Cardiac muscle cell (in vitro differentiated cells and primary cell): ENCODE results near the gene EMP1. TPM values are rescaled to one million over a fixed set of nuclear protein-coding genes. Genes with fewer than 3 reads are reported as not detected.
A peak's percentile ranks its signal among the peaks of the same experiment; 100 is the strongest.

ENCODE experiments used
- DNase-seq, 2 donors: peaks; one replicate each; pipeline versions ENCODE4 v3.0.0 to v3.0.0-alpha.2; 2010 to 2017; ENCODE audit warnings: low read depth in 1 of 2, low spot score in 1 of 2
- H3K27ac ChIP-seq: fragments of 200-600 bp; sonication (generic); 2 replicates; pipeline ENCODE4 v1.5.1; 2016
- H3K27me3 ChIP-seq: fragments of 200-600 bp; sonication (generic); 2 replicates; pipeline ENCODE4 v1.6.0; 2016; ENCODE audit warnings: control low read depth
- H3K36me3 ChIP-seq: fragments of 200-600 bp; sonication (generic); 2 replicates; pipeline ENCODE4 v1.5.1; 2016; ENCODE audit warnings: control low read depth
- H3K4me1 ChIP-seq: fragments of 200-600 bp; sonication (generic); 2 replicates; pipeline ENCODE4 v1.8.1; 2017; ENCODE audit warnings: low read depth, mild to moderate bottlenecking, mixed run types
- H3K4me3 ChIP-seq: fragments of 200-600 bp; sonication (generic); 2 replicates; pipeline ENCODE4 v1.5.1; 2016; ENCODE audit warnings: mild to moderate bottlenecking
- H3K9me3 ChIP-seq: fragments of 200-600 bp; sonication (generic); 2 replicates; pipeline ENCODE4 v1.5.1; 2017; ENCODE audit warnings: low read depth, mild to moderate bottlenecking, control low read depth
- CTCF ChIP-seq: IDR thresholded peaks from 2 replicates; pipeline ENCODE4 v1.5.1; 2012; ENCODE audit warnings: low read depth, mild to moderate bottlenecking, low read length
- polyA plus RNA-seq: library from polyadenylated mRNA; unstranded; fragments of >200 nt; fragmentation: Nextera tagmentation; extraction: Ambion mirVana; gene quantifications from 2 replicates; pipeline ENCODE4 v1.2.1, GENCODE V29; 2016
- total RNA-seq: library from RNA; depleted of rRNA; stranded (reverse); fragments of >200 nt; gene quantifications from 2 replicates; pipeline ENCODE4 v1.2.3, GENCODE V29; 2016

EMP1 gene
- total RNA-seq (0.30 and 1.7 TPM in 2 replicates), polyA plus RNA-seq (0.11 and 1.7 TPM in 2 replicates)

- H3K4me3 ChIP-seq = no peak within 1 kb of the TSS
- DNase-seq = peak in 1 of 2 donors; percentile 99
- no peaks in the 10 kb centered on the region for H3K36me3 ChIP-seq
- no peaks in the 10 kb centered on the region for H3K4me1 ChIP-seq
- no peaks in the 10 kb centered on the region for H3K27me3 ChIP-seq
- H3K27ac ChIP-seq = no peak within 1 kb of the TSS
- TF ChIP-seq CTCF = no peak
- no peaks in the 10 kb centered on the region for H3K9me3 ChIP-seq
Measured at GRCh38 chr12:13196130-13196921, at the start of gene EMP1. EMP1 (plus strand) TSS chr12:13196726; CDS start chr12:13211511, 14,785 bp downstream.

GRCh38 chr12:13147688-13148484 is 48.6 kb upstream of the EMP1 start:
- DNase-seq = no peak
- no peak for TF ChIP-seq CTCF
- no peaks in the 10 kb centered on the region for H3K27me3 ChIP-seq
- no peaks in the 10 kb centered on the region for H3K36me3 ChIP-seq
- H3K27ac ChIP-seq = no peak overlapping the region
- H3K4me3 ChIP-seq = no peak overlapping the region
- no peaks in the 10 kb centered on the region for H3K9me3 ChIP-seq
- peaks cover 8% of the 10 kb centered on the region for H3K4me1 ChIP-seq

- no peak for TF ChIP-seq CTCF
Measured at GRCh38 chr12:13148485-13148847, 48.1 kb upstream of the EMP1 start.

GRCh38 chr12:13149411-13149810 is 47.1 kb upstream of the EMP1 start:
- H3K4me3 ChIP-seq = no peak overlapping the region
- TF ChIP-seq CTCF = no peak
- no peaks in the 10 kb centered on the region for H3K36me3 ChIP-seq
- H3K27ac ChIP-seq = no peak overlapping the region
- peaks cover 6% of the 10 kb centered on the region for H3K4me1 ChIP-seq
- no peaks in the 10 kb centered on the region for H3K9me3 ChIP-seq
- no peaks in the 10 kb centered on the region for H3K27me3 ChIP-seq
- no peak for DNase-seq

More at GRCh38 chr12:13148485-13148847, 48.1 kb upstream of the EMP1 start:
- Histone ChIP-seq H3K27me3 (no peaks in the 10 kb centered on the region), H3K36me3 (no peaks in the 10 kb centered on the region), H3K9me3 (no peaks in the 10 kb centered on the region), H3K4me3 (no peak overlapping the region), H3K4me1 (peaks cover 8% of the 10 kb centered on the region), H3K27ac (no peak overlapping the region)
- no peak for DNase-seq

GRCh38 chr12:13152281-13152680 is 44.2 kb upstream of the EMP1 start:
- Histone ChIP-seq H3K27me3 (no peaks in the 10 kb centered on the region), H3K36me3 (no peaks in the 10 kb centered on the region), H3K27ac (no peak overlapping the region), H3K4me3 (no peak overlapping the region), H3K9me3 (no peaks in the 10 kb centered on the region), H3K4me1 (no peaks in the 10 kb centered on the region)
- no peak for TF ChIP-seq CTCF
- no peak for DNase-seq
